OCI-LY7 (cell line): Measurements from ENCODE around the gene YAF2. TPM values are rescaled to one million over a fixed set of nuclear protein-coding genes. Genes with fewer than 3 reads are reported as not detected.

Experiments used
- BruUV-seq: library from RNA; stranded (reverse); fragments of 400-500 nt; replicated peaks from 2 replicates; lab custom pipeline; 2021; lab: Mats Ljungman, UMichigan
- CTCF ChIA-PET: fragments of 300-600 bp; sonication (Branson Sonifier 250); formaldehyde crosslinking; loops from one replicate; lab custom pipeline; 2022; ENCODE audit warnings: antibody characterized with exemption; ENCODE audit not compliant: unreplicated experiment; lab: Charles Lee
- POLR2A ChIA-PET: fragments of 300-600 bp; sonication (Branson Sonifier 250); formaldehyde crosslinking; loops from one replicate; lab custom pipeline; 2022; ENCODE audit warnings: antibody characterized with exemption; lab: Charles Lee
- DNase-seq: peaks from one replicate; pipeline ENCODE4 v3.0.0-alpha.2; 2015; ENCODE audit warnings: low spot score
- H2AFZ ChIP-seq: fragments of 200-600 bp; sonication (generic), shearing (Covaris generic); 2 replicates; pipeline ENCODE4 v1.6.1; 2014; ENCODE audit warnings: mild to moderate bottlenecking, antibody characterized with exemption, low read length, moderate library complexity
- H3K27ac ChIP-seq: fragments of 200-600 bp; sonication (generic); 2 replicates; pipeline ENCODE4 v1.5.1; 2014; ENCODE audit warnings: mixed run types, low read depth, mild to moderate bottlenecking, moderate library complexity, low read length, inconsistent platforms; ENCODE audit not compliant: poor library complexity, severe bottlenecking
- H3K36me3 ChIP-seq: fragments of 200-600 bp; sonication (generic); 2 replicates; pipeline ENCODE4 v1.6.1; 2014; ENCODE audit warnings: mild to moderate bottlenecking, antibody characterized with exemption, low read length, moderate library complexity, mixed read lengths; ENCODE audit not compliant: insufficient read depth
- H3K4me1 ChIP-seq: fragments of 200-600 bp; sonication (generic); 2 replicates; pipeline ENCODE4 v1.5.1; 2014; ENCODE audit warnings: mild to moderate bottlenecking, low read length; ENCODE audit not compliant: insufficient read depth, poor library complexity, severe bottlenecking
- H3K4me2 ChIP-seq: fragments of 200-600 bp; sonication (generic); 2 replicates; pipeline ENCODE4 v1.6.1; 2014; ENCODE audit warnings: mild to moderate bottlenecking, low read length
- H3K4me3 ChIP-seq: fragments of 200-600 bp; sonication (generic); 2 replicates; pipeline ENCODE4 v1.5.1; 2014; ENCODE audit warnings: mild to moderate bottlenecking, low read depth, low read length; ENCODE audit not compliant: poor library complexity, severe bottlenecking
- H3K79me2 ChIP-seq: fragments of 200-600 bp; sonication (generic); 2 replicates; pipeline ENCODE4 v1.6.1; 2016; ENCODE audit warnings: low read depth, mild to moderate bottlenecking, low read length, moderate library complexity, mixed read lengths; ENCODE audit not compliant: insufficient read depth
- H3K9me2 ChIP-seq: fragments of 200-600 bp; sonication (generic); 2 replicates; pipeline ENCODE4 v1.6.1; 2016; ENCODE audit warnings: mild to moderate bottlenecking, low read length, mixed read lengths; ENCODE audit not compliant: insufficient read depth
- H3K9me3 ChIP-seq: fragments of 200-600 bp; sonication (generic); 2 replicates; pipeline ENCODE4 v1.6.1; 2014; ENCODE audit warnings: mild to moderate bottlenecking, mixed run types, low read length, mixed read lengths
- H4K20me1 ChIP-seq: fragments of 200-600 bp; sonication (generic); 2 replicates; pipeline ENCODE4 v1.6.1; 2014; ENCODE audit warnings: mild to moderate bottlenecking, antibody characterized with exemption, low read length, moderate library complexity, mixed read lengths; ENCODE audit not compliant: insufficient read depth
- CTCF ChIP-seq: fragments of 200-600 bp; sonication (generic); conservative IDR thresholded peaks from 2 replicates; pipeline ENCODE4 v1.5.1; 2014; ENCODE audit warnings: mild to moderate bottlenecking, antibody characterized with exemption, low read length, moderate library complexity, mixed read lengths
- EZH2phosphoT487 ChIP-seq: fragments of 200-600 bp; sonication (generic); IDR thresholded peaks from 2 replicates; pipeline ENCODE4 v1.6.1; 2018; ENCODE audit warnings: low read depth, borderline replicate concordance, mild to moderate bottlenecking, mixed run types, antibody characterized with exemption, low read length, moderate library complexity, mixed read lengths
- intact Hi-C: fragments of 100-400 bp; cut with micrococcal nuclease; formaldehyde crosslinking; loops from one replicate; pipeline ENCODE4 v1.10.0; 2022; ENCODE audit not compliant: unreplicated experiment
- total RNA-seq, 2 experiments: library from RNA; depleted of rRNA in 1 of 2; stranded (reverse); fragments of >200 nt in 1 of 2; shearing (Covaris generic) in 1 of 2; gene quantifications; 2 replicates each; pipeline ENCODE4 v1.2.3, GENCODE V29; 2014 to 2022

Gene YAF2
- total RNA-seq, 2 experiments from 2014 or later: 16.2 to 43.6 TPM

- intact Hi-C loops: loop anchor here (5.0 kb wide), 1 partner anchor 241 kb away; no protein-coding TSS in a partner anchor
- TF ChIP-seq EZH2phosphoT487: no peak
- TF ChIP-seq CTCF: no peak
- no peak overlapping the region for H2AFZ ChIP-seq
- no TSS peak for BruUV-seq
- ChIA-PET CTCF (no interaction called here), POLR2A (no interaction called here)
- H3K4me1 ChIP-seq: no peaks in the 10 kb centered on the region
- no peak overlapping the region for H3K4me3 ChIP-seq
- H3K9me3 ChIP-seq: no peaks in the 10 kb centered on the region
- no peak overlapping the region for H3K27ac ChIP-seq
- no peaks in the 10 kb centered on the region for H3K36me3 ChIP-seq
- peaks cover 48% of the 10 kb centered on the region; the same call in 1 of the 2 replicates for H3K79me2 ChIP-seq
- no peak for DNase-seq
- no peaks in the 10 kb centered on the region for H3K9me2 ChIP-seq
- H4K20me1 ChIP-seq: peaks cover 13% of the 10 kb centered on the region; the same call in 1 of the 2 replicates
- no peak overlapping the region for H3K4me2 ChIP-seq
Observed at GRCh38 chr12:42130672-42131402, 107.2 kb downstream of the YAF2 start.

- Histone ChIP-seq H3K79me2 (peaks cover 37% of the 10 kb centered on the region; the same call in 1 of the 2 replicates), H3K9me2 (no peaks in the 10 kb centered on the region), H3K4me1 (no peaks in the 10 kb centered on the region), H3K4me3 (no peak overlapping the region), H4K20me1 (peaks cover 7% of the 10 kb centered on the region; the same call in 1 of the 2 replicates), H3K9me3 (no peaks in the 10 kb centered on the region), H3K27ac (no peak overlapping the region), H2AFZ (no peak overlapping the region), H3K36me3 (no peaks in the 10 kb centered on the region), H3K4me2 (no peak overlapping the region)
- no TSS peak for BruUV-seq
- intact Hi-C loops: loop anchor here (2.0 to 10.0 kb wide), 3 partner anchors 203 to 435 kb away; no protein-coding TSS in a partner anchor
- CTCF ChIA-PET: no interaction called here
- peak; percentile 29 for DNase-seq
- peak; percentile 83 for TF ChIP-seq CTCF
- no peak for TF ChIP-seq EZH2phosphoT487
- POLR2A ChIA-PET: interaction anchor here (0.5 kb wide), 1 partner anchor 8 kb away, joined by 3 read pairs; no protein-coding TSS in a partner anchor
Observed at GRCh38 chr12:42129595-42130204, 108.3 kb downstream of the YAF2 start.
